Measurements from ENCODE around the gene TTC28.

TTC28 gene

DNA sequence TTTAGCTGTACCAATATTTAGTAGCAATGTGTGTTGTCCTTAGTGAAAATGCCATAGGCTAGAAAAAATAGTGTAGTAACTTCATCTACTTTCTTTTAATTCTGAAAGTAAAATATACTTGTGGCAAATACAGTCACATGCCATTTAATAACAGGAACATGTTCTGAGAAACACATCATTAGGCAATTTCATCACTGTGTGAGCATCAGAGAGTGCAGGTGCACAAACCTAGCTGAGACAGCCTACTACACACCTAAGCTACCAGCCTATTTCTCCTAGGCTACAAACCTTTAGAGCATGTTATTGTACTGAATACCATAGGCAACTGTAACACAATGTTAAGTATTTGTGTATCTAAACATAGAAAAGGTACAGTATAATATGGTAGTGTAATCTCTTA, 633.5 kb downstream of the TTC28 start:
- no peak for DNase-seq (ENCODE audit: low spot score)

DNA sequence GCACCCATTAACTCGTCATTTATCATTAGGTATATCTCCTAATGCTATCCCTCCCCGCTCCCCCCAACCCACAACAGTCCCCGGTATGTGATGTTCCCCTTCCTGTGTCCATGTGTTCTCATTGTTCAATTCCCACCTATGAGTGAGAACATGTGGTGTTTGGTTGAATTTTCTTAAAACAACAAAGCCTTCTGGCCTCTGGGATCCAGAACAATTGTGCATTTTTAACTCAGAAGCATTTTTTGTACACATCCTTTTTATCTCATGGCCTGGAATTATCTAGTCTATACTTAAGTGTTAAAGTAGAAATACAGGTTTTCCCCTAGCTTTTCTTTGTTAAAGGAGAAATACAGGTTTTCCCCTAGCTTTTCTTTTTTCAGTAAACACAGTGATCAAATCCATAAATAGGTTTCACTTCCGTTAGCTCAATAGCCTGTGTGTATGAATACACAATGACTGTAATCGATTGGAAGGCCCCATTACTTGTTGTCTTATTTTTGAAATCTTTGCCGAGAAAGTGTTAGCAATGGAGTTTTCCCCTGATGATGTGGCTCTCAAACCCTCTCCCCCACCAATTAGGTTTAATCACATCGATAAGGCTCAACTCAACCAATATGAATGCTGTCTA, 635.0 kb downstream of the TTC28 start:
- no peak for DNase-seq (ENCODE audit: low spot score)

DNA sequence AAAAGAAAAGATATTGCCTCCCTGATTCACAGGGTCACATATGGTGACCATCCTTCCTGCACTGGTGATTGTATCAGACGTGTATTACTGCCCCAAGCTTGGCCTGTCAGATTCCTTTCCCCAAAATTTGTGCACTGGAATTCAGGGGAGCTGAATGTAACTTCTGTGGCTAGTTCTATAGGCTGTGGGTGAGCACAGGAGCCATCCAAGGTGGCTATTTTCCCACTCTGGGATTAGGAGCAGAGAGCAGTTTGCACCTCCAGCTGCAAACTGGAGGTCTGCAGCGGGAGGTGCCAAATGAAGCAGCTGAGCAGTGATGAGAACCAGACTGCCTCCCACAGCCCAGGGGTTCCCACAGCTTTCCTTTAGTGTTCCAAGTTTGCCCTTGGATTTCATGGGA, 636.4 kb downstream of the TTC28 start:
- no peak for DNase-seq (ENCODE audit: low spot score)

DNA sequence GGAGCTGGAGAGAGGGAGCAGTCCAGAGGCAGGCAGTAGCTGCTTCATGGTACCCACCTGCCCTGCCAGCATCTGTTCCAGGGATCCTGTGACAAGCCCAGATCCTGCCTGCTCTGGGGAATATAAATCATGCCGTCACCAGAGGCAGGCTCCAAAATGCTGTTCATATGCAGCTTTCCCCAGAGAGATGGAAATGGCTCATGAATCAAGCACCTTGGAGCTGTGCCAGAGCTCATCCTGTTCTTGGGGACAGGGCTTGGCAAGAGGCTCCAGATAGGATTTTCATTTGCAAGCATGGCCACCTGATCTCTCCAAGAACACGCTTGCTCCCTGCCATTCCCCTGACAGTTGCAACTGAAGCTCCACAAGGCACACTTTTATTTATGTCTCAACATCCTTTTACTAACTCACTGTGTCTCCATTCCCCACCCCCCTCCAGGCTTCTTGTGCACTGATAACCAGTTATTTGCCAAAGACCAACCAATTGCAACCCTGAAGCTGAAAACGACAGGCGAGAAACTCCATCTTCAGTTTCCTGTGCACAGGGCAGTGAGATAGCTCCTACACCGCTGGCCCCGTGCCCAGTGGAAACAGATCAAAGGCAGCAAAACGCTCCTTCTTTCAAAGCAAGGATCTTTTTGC, 644.8 kb downstream of the TTC28 start:
- peak; percentile 19 for DNase-seq (ENCODE audit: low spot score)

DNA sequence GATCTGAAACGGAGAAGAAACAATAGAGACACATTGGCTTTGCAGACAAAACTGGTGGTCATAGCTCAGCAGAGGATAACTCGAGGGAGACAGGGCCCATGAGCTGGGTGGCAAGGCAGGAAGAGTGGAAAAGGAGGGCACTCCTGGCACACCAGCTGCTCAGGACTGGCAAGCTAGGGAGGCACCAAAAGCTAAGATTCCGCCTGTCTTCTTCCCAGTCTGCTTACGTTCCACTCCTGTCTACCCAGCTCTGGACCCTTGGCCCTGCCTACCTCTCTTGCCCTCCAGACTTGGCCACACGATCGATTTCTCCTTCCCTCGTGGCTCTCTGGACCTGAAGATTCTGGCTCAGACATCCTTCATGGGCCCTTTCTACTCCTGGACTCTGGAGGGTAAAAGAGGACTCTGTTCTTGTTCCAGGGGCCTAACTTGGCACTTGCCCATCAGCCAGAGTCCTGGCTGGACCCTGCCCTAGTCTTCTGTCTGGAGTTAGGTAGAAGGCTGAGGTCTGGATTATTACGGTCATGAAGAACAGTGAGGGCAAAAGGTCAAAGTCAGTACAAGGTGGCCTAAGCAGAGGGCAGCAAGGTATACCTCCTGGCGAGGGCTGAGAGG, 645.4 kb downstream of the TTC28 start:
- DNase-seq (ENCODE audit: low spot score), result no peak

DNA sequence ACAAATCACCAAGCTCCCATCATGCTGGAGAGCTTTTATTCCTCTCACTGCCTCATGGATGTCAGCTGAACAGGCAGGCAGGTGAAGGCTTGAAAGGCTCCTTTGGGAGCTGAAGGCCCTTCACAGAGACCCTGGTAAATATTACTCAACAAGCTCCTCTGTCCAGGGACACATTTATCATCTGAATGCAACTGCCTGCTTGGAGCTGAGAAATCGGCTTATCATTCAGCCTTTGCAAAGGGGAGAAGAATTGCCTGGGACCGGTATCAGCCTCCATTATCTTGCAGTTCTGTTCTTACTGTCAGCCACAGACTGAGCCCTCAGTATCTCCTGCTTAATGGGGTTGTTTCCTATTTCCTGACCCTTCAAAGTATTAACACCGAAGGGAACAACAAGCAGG, 646.8 kb downstream of the TTC28 start:
- DNase-seq (ENCODE audit: low spot score), result no peak

DNA sequence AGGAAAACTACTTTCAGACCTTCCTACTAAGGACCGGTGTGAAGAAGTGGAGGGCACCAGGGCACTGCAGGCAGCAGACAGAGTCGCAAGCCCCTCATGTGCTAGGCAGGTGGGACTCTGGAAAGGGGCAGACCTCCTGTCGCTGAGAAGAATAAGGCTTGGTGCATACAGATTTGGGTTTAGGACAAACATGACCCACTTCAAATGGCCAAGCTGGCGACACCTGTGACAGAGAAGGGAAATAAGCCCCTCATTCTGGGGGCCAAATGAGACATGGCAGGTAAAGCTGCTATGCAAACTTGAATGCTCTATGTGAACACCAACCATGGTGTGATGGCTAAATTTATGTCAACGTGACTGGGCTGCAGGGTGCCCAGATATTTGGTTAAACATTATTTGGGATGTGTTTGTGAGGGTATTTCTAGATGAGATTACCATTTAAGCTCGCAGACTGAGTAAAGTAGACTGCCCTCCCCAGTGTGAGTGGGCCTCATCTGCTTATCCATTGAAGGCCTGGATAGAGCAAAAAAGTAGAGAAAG, 648.2 kb downstream of the TTC28 start:
- no peak for DNase-seq (ENCODE audit: low spot score)

DNA sequence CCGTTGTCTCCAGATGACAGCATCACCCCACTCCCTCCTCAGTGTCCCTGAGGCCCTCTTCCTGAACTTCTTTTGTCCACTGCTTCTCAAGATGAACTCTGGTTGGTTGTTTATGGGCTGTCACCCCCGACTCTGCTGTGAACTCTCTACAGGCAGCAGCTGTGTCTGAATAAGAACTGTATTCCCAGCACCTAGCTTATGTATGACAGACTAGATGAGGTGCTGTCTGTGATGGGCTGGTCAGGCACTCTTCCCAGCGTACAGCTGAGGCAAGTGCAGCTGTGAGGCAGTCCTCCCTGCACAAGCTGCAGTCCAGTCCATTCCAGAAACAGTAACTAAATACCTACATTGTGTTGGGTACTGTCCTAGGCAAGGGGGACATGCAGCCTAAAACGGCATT, 649.2 kb downstream of the TTC28 start:
- no peak for DNase-seq (ENCODE audit: low spot score)

DNA sequence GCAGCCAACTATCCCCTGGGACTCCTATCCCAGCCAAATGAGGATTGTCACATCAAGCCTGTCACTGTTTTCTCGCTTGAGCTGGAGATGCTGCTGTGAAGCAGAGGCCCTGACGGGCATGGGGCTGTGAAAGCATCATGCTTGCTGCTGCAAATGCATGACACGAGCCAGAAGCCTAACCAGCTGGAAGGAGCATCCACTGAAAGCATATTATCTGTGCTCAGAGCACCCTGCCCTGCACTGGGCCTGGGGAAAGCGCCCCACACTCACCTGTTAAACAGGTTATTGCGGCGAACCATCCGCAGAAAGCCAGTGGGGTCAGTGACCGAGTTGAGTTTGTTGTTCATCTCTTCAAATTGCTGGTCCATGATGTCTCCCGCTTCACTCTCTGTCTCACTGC, 649.7 kb downstream of the TTC28 start:
- DNase-seq (ENCODE audit: low spot score), result no peak

DNA sequence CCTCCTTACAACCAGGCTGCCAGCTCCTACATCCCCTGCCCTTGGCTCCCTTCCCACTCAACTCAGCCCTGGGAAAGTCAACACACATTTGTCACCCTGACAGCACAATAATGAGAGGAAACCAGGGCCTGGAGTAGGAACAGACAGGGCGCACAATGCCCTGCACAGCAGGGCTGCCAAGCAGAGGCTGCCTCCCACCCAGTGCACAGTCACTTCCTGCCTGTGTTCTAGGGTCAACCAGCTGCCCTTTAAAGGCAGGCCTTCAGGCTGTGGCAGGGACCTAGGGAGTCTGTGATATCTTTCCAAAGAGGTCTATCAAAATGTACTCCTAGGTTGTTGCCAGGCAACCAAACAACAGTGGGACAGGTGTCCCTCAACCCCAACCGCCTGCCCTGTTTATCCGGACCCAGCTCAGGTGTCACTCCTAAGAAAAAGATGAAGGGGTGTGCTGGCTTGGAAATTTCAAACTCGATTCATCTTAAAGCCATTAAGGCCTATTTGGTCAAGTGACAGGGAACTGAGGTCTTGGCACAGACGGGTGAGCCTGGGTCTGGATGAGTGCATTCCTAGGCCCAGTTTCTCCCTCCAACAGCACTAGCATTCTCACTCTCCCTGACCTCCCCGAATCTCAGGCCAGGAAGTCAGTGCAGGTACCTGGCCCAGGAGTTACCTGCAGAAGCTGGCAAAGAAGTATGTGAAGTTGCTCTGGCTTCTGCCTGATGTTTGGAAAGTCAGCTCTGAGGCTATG, 650.3 kb downstream of the TTC28 start:
- DNase-seq (ENCODE audit: low spot score), result no peak

DNA sequence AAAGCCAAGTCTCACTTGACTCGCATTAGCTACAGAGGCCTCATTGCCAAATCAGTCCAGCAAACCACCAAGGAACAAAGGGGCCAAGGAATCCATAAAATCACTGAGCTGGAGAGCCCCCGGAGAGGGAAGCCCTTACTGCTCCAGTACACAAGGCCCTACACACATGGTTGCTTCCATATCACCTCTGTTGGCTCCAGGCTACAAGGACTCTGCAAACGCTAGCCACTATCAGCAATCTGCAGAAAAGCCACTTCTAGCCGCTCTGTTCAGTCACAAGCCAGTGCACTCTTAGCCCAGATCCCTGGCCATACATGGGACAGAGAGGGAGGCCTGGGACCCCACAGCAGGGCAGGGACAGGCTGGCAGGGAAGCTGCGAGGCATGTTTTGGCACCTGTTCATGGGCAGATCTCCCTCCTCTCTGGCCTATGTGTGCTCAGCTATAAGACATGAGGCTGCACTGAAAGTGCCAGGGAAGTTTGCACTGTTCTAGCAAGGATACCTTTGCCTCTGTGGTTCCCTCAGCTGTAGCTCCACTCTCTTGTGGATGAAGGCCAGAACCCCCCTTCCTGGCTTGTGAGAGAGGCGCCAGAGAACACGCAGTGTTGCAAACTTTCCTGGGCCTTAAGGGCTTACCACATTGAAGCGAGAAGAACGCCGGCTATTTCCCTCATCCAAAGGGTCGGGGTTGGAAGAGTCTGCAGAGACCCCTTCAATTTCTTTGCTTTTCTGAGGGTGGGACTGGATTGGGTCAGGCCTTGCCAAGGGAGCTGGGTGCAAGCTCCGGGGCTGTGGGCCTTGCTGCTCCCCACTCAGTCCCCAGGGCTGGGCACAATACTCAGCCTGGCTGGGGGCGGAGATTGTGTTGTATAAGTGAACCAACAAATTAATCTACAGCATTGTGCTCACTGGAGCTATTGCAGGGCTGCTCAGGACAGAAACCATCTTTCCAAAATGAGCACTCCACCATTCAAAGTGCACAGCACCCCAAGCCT, 651.9 kb downstream of the TTC28 start:
- DNase-seq (ENCODE audit: low spot score), result no peak

DNA sequence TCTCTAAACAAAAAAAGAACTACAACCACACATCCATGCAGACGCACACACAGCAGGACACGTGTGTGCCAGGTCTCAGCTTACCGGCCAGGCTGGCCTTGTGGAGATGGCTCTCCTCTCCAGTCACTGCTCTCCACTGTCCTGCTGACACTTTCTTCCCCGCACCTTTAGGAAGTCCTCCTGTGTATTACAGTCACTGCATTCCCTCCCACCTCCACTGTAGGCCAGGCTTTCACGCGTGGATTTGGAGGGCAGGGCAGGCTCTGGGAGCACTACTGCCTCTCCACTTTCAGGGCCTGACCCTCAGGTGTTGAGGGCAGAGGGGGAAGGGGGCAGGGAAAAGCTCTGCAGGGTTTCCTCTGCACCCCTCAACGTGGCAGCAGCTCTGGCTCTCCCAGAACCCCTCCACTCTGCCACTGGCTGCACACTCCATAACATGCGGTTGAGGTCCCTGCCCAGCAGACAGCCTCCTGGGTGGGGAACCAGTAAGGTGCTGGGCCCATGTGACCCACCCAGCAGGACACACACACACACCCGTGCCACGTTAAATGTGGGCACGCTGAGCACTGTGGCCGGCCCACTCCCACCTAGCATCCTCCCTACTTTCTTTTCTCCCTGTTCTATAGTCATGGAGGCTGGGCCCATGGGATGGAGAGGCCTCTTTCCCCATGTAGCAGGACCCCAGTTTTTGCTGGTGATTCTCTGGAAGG, 653.6 kb downstream of the TTC28 start:
- DNase-seq (ENCODE audit: low spot score), result no peak

DNA sequence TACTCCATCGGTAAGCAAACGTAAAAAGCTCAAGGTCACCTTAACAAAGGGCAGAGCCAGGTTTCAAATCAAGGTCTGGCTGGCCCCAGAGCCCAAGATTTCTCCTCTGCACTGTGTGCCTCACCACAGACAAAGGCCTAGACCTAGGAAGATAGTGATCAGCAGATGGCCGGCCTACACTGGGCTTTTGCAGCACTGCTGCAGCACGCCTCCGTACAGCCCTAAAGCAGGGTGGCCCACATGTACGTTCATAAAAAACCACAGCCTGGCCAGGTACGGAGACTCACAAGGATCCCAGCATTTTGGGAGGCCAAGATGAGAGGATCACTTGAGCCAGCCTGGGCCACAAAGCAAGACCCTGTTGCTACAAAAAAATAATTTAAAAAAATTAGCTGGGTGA, 654.3 kb downstream of the TTC28 start:
- no peak for DNase-seq (ENCODE audit: low spot score)

DNA sequence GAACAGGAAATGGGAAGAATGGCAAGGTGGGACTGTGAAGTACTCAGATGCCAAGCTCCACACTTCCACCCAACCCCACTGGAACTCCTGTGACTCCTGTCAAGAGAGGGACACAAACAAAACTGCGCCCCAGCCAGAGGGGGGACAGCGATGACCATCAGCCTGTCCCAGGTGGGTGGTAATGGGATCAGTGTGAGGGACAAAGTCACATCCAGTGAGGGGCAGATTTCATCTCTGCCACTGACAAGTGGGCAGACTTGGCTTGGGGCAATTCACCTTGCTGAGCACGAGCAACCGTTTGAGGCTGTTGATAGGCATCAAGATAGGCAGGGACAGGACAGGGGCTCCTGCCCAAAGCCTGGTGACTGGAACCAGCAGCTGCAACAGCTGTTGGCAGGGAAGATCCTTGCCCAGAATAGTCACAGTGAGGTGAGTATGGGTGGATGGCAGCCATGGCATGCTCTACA, 655.2 kb downstream of the TTC28 start:
- no peak for DNase-seq (ENCODE audit: low spot score)

DNA sequence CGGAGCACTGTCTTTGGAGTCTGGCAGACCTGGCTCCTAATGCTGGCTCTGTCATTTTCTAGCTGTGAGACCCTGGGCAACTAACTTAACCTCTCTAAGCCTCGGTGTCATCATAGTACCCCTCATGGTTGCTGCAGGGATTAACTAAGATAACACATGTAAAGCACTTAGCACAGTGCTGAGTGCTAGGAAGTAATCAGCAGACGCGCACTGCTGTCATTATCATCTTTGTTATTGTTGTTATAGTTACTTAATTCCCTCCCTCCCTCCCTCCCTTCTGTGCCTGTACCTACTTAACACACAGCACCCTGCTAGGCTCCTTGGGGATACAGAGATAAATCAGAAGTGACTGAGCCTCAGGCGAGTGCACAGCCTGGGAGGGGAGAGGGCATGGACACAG, 655.9 kb downstream of the TTC28 start:
- no peak for DNase-seq (ENCODE audit: low spot score)

DNA sequence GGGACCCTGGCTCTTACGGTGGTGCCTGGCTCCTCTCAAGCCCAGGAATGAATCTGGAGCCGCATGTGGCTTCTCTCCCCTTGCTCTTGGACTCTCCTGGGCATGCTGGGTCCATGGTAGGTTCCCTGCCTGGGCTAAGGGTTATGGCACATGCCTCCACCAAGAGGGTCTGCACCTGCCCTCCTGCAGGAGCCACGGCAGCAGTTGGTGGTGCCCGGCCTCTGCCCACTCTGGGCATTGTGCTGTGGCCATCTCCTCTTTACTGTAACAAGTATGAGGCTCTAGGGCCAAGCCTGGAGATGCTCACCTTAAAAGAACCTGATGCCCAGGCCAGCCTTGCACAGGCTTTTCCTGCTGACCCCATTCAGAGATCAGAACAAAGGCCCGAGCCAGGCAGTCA, 656.6 kb downstream of the TTC28 start:
- no peak for DNase-seq (ENCODE audit: low spot score)

DNA sequence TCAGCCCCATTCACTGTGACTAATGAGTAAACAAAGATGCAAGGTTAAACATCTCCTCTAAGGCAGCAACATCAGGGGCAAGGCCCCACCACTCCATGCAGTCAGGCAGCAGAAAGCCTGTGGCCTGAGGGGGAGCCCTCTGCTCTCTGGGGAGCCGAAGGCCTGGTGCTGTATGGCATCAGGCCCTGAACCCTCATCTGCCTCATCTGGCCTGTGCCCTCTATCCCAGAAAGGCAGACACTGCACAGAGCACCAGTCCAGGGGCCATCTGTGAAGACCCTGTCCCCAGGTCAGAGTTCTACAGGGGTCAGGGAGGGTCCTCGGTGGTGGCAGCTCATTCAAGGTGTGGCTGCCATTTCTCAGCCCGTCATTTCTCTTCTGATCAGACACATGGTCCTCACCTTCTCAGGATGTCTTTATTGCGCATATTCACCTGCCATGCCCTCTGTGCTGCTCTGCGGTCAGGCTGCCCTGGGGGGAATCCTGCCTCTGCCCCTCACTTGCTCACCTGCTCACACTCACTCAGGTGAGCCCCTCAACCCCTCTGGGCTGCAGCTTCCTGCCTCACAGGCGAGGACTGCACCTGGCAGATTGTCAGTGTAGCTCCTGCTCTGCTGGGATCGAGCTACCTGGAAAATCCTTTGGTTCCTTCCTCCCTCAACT, 657.5 kb downstream of the TTC28 start:
- no peak for DNase-seq (ENCODE audit: low spot score)

DNA sequence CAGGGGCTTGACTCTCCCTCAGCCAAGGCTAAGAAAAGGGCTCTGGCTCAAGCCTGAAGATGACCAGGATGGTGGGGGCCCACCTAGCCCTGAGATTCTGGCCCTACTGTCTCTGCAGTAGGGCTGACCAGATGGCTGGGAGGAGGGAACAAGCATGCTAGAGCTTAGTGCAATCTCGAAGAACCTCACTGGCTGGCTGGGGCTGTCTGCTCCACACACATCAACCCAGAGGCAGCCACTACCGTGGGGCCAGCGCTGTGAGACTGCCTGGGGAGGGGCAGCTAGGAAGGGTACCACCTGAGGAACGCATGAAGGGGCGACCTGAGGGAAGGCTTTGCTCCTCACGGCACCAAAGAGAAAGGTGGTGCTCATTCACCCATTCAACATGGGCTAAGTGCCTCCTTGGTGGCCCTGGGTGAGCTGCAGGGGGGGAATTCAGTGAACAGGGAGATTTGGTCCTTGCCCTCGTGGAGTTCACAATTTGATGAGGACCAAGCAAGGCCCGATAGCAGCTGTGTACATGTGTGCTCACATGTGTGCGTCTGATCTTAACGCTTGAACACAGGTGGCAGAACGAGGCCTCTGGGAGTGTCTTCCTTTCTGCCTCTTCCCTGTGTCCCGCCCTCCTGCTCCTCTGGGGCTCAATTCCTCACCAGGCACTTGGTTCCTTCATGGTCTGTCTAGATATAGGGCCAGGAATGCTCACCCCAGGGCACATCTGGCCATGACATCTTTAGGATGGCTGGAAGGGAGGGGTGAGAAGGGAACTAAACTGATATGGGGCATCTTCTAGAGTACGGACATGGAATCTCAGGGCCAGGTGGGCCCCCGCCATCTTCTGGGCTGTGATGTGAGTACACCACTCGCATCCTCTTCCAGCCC, 658.3 kb downstream of the TTC28 start:
- no peak for DNase-seq (ENCODE audit: low spot score)
